GM21619 (cell line): ENCODE measurements around the gene PNLIP.

Experiments
- ATAC-seq: cut with Tn5 transposase; IDR thresholded peaks from one replicate; pipeline ENCODE4 v1.9.1; 2021; ENCODE audit not compliant: unreplicated experiment

Gene PNLIP

GRCh38 chr10:116574797-116575196 lies 29.1 kb downstream of the PNLIP start:
- no peak for ATAC-seq

DNA sequence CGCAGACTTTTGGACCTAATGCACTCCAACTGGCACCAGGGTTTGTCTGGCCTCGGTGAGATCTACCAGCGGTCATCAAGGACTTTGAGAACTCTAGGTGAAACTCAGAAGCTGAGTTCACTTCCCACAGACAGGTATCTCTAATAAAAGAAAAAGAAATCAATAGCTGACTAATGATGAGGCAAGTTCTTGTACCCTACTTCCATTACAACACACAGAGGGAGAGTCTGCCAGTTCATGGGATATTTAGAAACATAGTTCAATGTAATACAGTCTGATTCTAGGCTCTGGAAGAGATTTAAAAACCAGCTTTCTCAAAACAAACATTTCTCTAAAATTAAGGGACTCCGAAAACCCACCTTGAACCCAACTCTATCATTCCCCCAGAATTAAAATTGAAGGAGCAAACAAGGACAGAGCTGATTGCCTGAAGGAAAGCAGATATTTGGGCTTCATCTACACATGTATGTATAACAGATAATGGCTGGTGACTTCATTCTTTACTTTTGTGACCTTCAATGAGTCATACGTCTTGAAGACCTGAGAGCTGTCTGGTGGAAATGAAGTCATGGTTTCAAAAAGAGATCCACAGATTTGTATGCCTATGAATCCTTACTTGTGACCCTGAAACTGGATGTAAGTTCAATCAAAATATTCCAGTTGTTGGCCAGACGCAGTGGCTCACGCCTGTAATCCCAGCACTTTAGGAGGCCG lies 42.3 kb downstream of the PNLIP start:
- ATAC-seq: no peak

- no peak for ATAC-seq
Measured at GRCh38 chr10:116588995-116589394, 43.3 kb downstream of the PNLIP start.

DNA sequence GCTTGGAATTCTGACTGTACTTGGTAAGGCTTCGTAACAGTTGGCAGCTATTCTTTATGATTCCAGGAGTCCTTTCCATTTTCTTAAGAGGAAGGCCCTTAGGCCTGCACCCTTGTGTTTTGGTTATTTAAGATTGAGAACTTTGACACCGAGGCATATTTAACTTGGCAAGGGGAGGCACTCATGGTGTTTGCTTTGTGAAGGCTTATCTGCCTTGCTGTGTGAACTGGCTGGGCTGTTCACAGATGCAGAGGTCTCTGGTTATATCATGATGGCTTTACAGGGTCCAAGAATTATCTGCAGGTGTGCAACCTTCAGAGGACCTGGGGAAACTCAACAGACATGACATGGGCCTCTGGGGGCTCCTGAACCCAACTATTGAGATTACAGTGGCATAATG lies 44.2 kb downstream of the PNLIP start:
- no peak for ATAC-seq

- no peak for ATAC-seq
Measured at GRCh38 chr10:116590590-116591444, 45.1 kb downstream of the PNLIP start, which contains the start of gene PNLIPRP1. TSS of gene PNLIPRP1 (plus strand) at chr10:116590959. CDS start at chr10:116591130, 171 bp downstream.

GRCh38 chr10:116593139-116593740 lies 47.5 kb downstream of the PNLIP start:
- ATAC-seq: no peak

DNA sequence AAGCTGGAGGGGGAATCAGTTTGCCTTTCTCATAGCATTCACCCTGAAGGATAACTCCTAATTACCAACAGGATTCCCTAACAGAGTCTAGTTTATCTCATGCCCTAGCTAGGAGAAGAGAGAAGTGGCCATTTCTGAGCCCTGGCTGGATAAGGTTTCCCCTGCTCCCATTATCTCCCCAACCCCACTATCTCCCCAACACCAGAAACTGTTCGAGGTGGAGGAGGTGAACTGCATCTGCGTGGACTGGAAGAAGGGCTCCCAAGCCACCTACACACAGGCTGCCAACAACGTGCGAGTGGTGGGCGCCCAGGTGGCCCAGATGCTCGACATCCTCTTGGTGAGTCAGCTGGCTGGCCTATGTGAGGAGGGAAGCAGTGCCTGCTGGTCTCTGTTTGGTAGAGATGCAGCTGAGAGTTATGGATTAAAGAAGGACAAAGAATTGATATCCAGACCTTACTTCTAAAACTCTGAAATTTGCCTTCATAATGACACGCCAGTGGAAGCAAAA lies 48.8 kb downstream of the PNLIP start:
- no peak for ATAC-seq

GRCh38 chr10:116596062-116596461 lies 50.3 kb downstream of the PNLIP start:
- ATAC-seq: no peak

- no peak for ATAC-seq
Measured at GRCh38 chr10:116597543-116597942, 51.8 kb downstream of the PNLIP start.

GRCh38 chr10:116598329-116598728 lies 52.6 kb downstream of the PNLIP start:
- no peak for ATAC-seq

DNA sequence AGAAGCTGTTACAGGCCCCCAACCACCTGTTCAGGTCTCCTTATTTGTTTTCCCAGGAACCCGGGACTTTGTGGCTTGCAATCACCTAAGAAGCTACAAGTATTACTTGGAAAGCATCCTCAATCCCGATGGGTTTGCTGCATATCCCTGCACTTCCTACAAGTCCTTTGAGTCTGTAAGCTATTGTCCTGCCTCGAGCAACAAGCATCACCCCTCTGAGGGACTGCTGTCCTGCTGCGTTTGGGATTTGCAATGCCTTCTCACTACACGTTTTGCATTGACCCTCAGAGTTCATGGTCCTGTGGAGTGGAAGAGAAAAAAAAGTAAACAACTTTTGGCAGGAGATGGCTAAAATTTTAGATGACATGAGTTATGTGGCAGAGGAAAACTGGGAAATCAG lies 54.3 kb downstream of the PNLIP start:
- no peak for ATAC-seq

GRCh38 chr10:116602648-116603400 lies 57.1 kb downstream of the PNLIP start:
- ATAC-seq: no peak

DNA sequence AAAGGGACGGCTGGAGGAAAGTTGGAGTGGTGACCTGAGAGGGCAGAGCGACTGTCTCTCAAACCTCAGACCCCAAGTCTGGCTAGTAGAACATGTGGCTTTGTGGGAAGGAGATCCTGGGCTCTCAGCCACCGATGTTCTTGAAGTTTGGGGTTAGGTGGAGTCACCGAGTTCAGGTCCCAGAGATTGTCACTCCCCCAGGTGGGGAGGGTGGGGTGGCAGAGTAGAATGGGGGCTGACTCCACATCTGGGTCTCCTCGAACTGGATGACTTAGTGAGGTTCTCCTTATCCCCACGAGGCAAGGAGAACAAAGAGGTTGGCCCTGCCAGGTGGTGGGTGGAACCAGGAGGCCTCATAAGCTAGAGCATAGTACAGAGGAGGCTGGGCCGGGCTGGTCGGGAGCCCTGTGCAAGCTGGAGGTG lies 60.3 kb downstream of the PNLIP start:
- ATAC-seq: no peak

DNA sequence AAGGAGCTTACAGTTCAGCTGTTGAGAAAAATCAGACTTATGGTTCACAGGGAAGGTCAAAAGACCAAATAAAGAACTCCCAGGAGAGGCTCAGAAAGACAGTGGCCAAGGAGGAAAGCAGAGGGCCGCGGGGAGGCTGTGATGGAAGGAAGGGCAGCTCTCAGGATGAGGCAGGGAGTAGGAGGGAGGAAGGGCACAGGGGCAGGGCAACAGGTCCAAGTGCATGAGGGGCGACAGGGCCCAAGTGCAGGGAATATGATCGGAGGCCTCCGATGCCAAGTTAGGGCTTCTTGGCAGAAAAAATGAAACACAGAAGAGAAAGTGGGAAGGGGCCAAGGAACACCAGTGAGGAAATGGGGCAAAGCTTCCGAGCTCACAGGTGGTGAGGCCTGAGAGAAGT lies 61.6 kb downstream of the PNLIP start:
- ATAC-seq: no peak

- ATAC-seq: no peak
Measured at GRCh38 chr10:116608686-116609594, 63.2 kb downstream of the PNLIP start.

- no peak for ATAC-seq
Measured at GRCh38 chr10:116610443-116611152, 64.9 kb downstream of the PNLIP start.

DNA sequence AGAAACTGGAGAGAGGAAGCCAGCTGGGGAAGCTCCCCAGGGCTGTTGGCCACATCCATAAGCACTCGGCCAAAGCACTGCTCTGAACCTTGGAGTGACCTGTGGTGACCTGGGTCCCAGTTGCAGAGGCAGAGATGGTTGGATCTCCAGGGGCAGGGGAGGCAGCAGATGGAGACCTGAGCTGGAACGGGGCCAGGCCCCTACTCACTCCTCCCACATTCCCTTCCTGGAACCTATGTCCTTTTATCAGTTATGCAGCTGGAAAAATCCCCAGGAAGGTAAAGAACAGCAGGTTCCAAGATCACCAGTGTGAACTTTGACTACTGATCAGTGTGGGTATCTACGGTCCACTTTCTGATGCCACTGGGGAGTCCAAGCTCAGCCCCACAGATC lies 65.4 kb downstream of the PNLIP start:
- no peak for ATAC-seq

- no peak for ATAC-seq
Measured at GRCh38 chr10:116612107-116612769, 66.5 kb downstream of the PNLIP start.

GRCh38 chr10:116613471-116613870 lies 67.7 kb downstream of the PNLIP start:
- ATAC-seq: no peak
